ES-I3 (cell line): ENCODE results near the gene CFAP126.
"Not testable (repeated sequence)": the region's sequence is repeated elsewhere in the genome, so short reads cannot be mapped to it uniquely, and the experiment has no call there.

Experiments
- H3K36me3 ChIP-seq: 2 replicates; pipeline ENCODE4 v1.6.1; 2013; ENCODE audit warnings: mild to moderate bottlenecking, low read length, control low read depth, moderate library complexity; ENCODE audit not compliant: insufficient read depth
- H3K4me1 ChIP-seq: 2 replicates; pipeline ENCODE4 v1.6.1; 2013; ENCODE audit warnings: mild to moderate bottlenecking, control low read depth, low read length; ENCODE audit not compliant: insufficient read depth
- H3K9ac ChIP-seq: 2 replicates; pipeline ENCODE4 v1.6.1; 2013; ENCODE audit warnings: low read depth, mild to moderate bottlenecking, low read length, moderate library complexity
- H3K9me3 ChIP-seq: 2 replicates; pipeline ENCODE4 v1.6.1; 2013; ENCODE audit warnings: mild to moderate bottlenecking, low read length, moderate library complexity; ENCODE audit not compliant: control insufficient read depth, insufficient read depth

Gene CFAP126

GRCh38 chr1:161351482-161351881, 16.2 kb downstream of the CFAP126 start:
- H3K9ac ChIP-seq = no peak overlapping the region
- no peaks in the 10 kb centered on the region for H3K4me1 ChIP-seq
- H3K9me3 ChIP-seq = no peaks in the 10 kb centered on the region
- H3K36me3 ChIP-seq = no peaks in the 10 kb centered on the region

- no peaks in the 10 kb centered on the region for H3K36me3 ChIP-seq
Observed at GRCh38 chr1:161350671-161351070, 17.0 kb downstream of the CFAP126 start.

DNA sequence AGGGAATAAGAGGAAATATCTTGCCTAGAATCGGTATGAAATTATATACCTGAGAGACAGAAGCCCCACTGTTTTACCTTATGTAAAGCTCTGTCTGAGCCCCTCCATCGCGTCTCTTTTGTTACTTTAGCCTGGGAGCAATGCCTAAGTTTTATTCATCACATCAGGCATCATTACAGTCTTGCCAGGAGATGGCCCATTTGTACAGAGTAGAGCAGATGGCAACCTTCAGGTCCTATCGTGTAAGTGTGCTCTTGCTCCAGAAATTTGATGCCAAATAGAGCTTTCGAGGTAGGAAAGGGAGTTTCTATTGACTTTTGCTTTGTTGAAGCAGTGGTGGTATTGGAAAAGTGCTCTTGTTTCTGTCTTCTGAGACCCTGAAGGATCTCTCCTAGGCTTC, 24.9 kb downstream of the CFAP126 start:
- Histone ChIP-seq H3K9me3 (no peaks in the 10 kb centered on the region), H3K36me3 (0 out of 2 replicates have a peak, but pooled peaks cover 9% of the 10 kb centered on the region), H3K9ac (no peak overlapping the region), H3K4me1 (no peaks in the 10 kb centered on the region)

More at GRCh38 chr1:161350671-161351070, 17.0 kb downstream of the CFAP126 start:
- no peaks in the 10 kb centered on the region for H3K4me1 ChIP-seq
- H3K9ac ChIP-seq = no peak overlapping the region
- H3K9me3 ChIP-seq = no peaks in the 10 kb centered on the region

DNA sequence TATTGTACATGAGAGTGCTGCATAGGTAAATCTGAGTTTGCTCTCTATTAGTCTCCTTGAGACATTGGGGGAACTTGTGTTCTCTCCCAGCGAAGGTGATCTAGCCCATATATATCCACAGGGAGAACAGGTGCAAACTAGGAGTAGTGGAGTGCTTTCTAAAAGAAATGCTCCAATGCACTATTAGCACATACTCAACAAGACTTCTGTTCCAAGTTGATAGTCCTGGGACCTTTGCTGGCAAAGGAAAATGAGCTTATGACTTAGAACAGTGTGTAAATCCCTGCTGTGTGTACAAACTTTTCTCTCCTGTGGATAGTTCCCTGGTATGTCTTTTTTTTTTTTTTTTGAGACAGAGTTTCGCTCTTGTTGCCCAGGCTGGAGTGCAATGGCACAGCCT, 25.5 kb downstream of the CFAP126 start:
- Histone ChIP-seq H3K36me3 (0 out of 2 replicates have a peak, but pooled peaks cover 9% of the 10 kb centered on the region), H3K9me3 (no peaks in the 10 kb centered on the region), H3K4me1 (no peaks in the 10 kb centered on the region), H3K9ac (no peak overlapping the region)

- H3K36me3 ChIP-seq = peaks cover 20% of the 10 kb centered on the region
- no peaks in the 10 kb centered on the region; the same call in 1 of the 2 replicates for H3K4me1 ChIP-seq
- no peaks in the 10 kb centered on the region for H3K9me3 ChIP-seq
- H3K9ac ChIP-seq = no peak overlapping the region
Observed at GRCh38 chr1:161335796-161336195, 31.9 kb downstream of the CFAP126 start.

DNA sequence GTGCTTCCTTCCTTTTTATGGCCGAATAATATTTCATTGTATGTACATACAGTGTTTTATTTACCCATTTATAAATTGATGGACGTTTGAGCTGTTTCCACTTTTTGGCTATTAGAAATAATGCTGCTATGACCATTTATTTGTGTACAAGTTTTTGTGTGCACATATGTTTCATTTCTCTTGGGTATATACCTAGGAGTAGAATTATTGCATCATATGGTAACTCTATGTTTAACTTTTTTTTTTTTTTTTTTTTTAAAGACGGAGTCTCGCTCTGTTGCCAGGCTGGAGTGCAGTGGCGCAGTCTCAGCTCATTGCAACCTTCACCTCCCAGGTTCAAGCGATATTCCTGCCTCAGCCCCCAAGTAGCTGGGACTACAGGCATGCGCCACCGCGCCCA, 34.5 kb downstream of the CFAP126 start:
- Histone ChIP-seq H3K9me3 (no peaks in the 10 kb centered on the region), H3K4me1 (peaks cover 9% of the 10 kb centered on the region; the same call in 1 of the 2 replicates), H3K36me3 (peaks cover 17% of the 10 kb centered on the region), H3K9ac (no peak overlapping the region)

DNA sequence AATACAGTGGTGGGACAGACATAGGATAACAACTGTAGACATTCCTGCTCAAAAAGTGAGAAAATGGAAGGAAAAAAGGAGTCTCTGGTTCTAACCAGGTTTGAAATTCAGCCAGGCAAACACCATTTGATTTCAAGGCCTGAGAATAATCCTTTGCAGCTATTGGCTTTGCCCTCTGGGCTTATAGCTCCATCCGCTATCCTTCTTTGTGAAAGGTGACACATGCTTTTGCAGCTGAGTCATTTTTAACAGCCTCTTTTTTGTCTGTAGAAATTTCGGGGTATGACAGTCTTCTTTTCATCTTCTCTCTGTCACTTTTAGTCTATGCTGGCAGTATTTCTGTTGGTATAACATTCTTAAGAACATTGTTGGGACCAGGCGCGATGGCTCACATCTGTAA, 37.3 kb downstream of the CFAP126 start:
- H3K9me3 ChIP-seq = no peaks in the 10 kb centered on the region
- no peak overlapping the region for H3K9ac ChIP-seq
- H3K36me3 ChIP-seq = peaks cover 17% of the 10 kb centered on the region
- H3K4me1 ChIP-seq = peaks cover 9% of the 10 kb centered on the region; the same call in 1 of the 2 replicates

- Histone ChIP-seq H3K36me3 (no peaks in the 10 kb centered on the region; the same call in 1 of the 2 replicates), H3K9ac (no peak overlapping the region), H3K4me1 (no peaks in the 10 kb centered on the region), H3K9me3 (no peaks in the 10 kb centered on the region)
Observed at GRCh38 chr1:161324020-161324419, 43.7 kb downstream of the CFAP126 start.

- H3K9ac ChIP-seq, H3K36me3 ChIP-seq, H3K9me3 ChIP-seq, H3K4me1 ChIP-seq: not testable (repeated sequence)
Observed at GRCh38 chr1:161315841-161316674, 51.6 kb downstream of the CFAP126 start.
